Measurements from ENCODE around the gene HOXC9. TPM values are rescaled to one million over a fixed set of nuclear protein-coding genes. Genes with fewer than 3 reads are reported as not detected.

The HOXC9 gene
- total RNA-seq, 1 experiment from 2014 or later: not detected

DNA sequence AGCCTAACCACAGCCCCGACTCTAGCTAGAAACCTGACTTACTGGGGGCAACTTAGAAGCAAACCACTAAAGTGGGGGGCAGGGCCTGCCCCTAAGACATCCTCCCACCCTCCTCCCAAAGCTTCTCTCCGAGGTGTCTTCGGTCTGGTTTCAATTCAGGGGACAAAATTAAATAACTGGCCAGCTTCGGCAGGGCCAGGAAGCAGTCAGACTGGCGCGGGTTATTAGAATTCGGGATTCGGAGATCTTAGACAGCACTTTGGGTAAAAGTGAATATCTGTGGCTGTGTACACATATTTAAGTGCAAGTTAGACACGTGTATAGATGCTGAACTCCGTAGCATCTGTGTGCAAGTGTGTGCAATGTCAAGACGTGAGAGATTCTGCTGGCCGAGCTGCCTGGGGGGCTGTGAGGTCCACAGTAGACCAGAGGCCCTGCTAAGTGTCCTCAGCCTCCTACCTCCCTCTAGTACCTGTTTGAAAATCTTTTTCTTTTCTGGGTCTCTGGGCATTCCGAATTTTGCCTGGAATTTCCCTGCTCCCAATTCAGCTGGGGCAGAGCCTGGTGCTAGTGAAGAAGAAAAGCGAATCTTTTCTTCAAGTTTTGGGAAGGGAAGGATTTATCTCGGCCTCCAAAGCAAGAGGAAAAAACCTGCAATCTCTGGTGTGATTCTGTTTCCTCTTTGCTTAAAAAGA, 19.0 kb upstream of the HOXC9 start:
- Histone ChIP-seq H3K79me2 (ENCODE audit: insufficient read depth, low read length) (no peaks in the 10 kb centered on the region), H3K18ac (ENCODE audit: insufficient read length, low read depth, low read length) (no peak overlapping the region), H3K14ac (ENCODE audit: insufficient read depth, low read length) (no peak overlapping the region), H4K5ac (ENCODE audit: insufficient read length, low read depth, low read length) (no peak overlapping the region), H3T11ph (ENCODE audit: low read length) (no peak overlapping the region), H2AK5ac (ENCODE audit: insufficient read length, low read length) (no peak overlapping the region), H3K23me2 (ENCODE audit: insufficient read length, low read depth, low read length, poor library complexity, severe bottlenecking) (no peaks in the 10 kb centered on the region), H3K9ac (ENCODE audit: extremely low read depth, insufficient read length, low read length) (no peak overlapping the region), H2BK5ac (ENCODE audit: insufficient read length, low read length) (no peak overlapping the region), H3K79me1 (ENCODE audit: insufficient read depth, low read depth, low read length, poor library complexity, severe bottlenecking) (no peaks in the 10 kb centered on the region), H4K20me1 (ENCODE audit: control insufficient read depth, insufficient read depth, insufficient read length) (no peaks in the 10 kb centered on the region), H2BK15ac (ENCODE audit: low read depth, low read length) (no peak overlapping the region), H3K9me3 (ENCODE audit: control insufficient read depth, low read depth, low read length) (no peaks in the 10 kb centered on the region), H2AFZ (ENCODE audit: low read length) (no peak overlapping the region), H4K8ac (replicated peaks; ENCODE audit: insufficient read length, low read depth, low read length) (no peak overlapping the region), H3K4ac (ENCODE audit: low read depth, low read length) (no peak overlapping the region), H4K91ac (ENCODE audit: insufficient read length, low read depth, low read length) (no peak overlapping the region), H3K56ac (ENCODE audit: insufficient read length, low read depth, low read length) (no peak overlapping the region), H2BK120ac (ENCODE audit: low read depth, low read length, poor library complexity, severe bottlenecking) (no peak overlapping the region), H2BK12ac (ENCODE audit: insufficient read length, low read depth, low read length) (no peak overlapping the region), H2BK20ac (ENCODE audit: low read depth, low read length, poor library complexity, severe bottlenecking) (no peak overlapping the region), H3K23ac (ENCODE audit: insufficient read length, low read depth, low read length) (no peak overlapping the region), H3K4me1 (ENCODE audit: insufficient read depth, low read length) (no peaks in the 10 kb centered on the region), H3K27ac (ENCODE audit: insufficient read length, low read depth, low read length) (no peak overlapping the region), H3K4me2 (ENCODE audit: insufficient read depth, insufficient read length, low read length) (no peak overlapping the region), H3K27me3 (ENCODE audit: insufficient read depth, low read length) (peaks cover 94% of the 10 kb centered on the region)
- Mint-ChIP-seq H3K9me3 (peaks cover 6 to 18% of the 10 kb centered on the region in 2 experiments; a peak in 4 of 5 replicates), H3K27ac (no peak overlapping the region), H3K27me3 (ENCODE audit: low read depth) (peaks cover 100% of the 10 kb centered on the region), H3K4me3 (no peak overlapping the region), H3K36me3 (ENCODE audit: insufficient read depth in 1 of 3, low read depth in 3 of 3) (no peaks in the 10 kb centered on the region; a peak in 2 of 7 replicates), H3K4me1 (peaks cover 0 to 12% of the 10 kb centered on the region in 2 experiments; a peak in 2 of 4 replicates)
- TF ChIP-seq CTCF (conservative IDR thresholded peaks at IDR 0.05): no peak
- DNase-seq: no peak
- no CpG with 5 or more reads among the region's 15 CpGs for WGBS (ENCODE audit: extremely low coverage, insufficient read length, low lambda C conversion rate)
